ENCODE results near the gene NUP210L.

DNA sequence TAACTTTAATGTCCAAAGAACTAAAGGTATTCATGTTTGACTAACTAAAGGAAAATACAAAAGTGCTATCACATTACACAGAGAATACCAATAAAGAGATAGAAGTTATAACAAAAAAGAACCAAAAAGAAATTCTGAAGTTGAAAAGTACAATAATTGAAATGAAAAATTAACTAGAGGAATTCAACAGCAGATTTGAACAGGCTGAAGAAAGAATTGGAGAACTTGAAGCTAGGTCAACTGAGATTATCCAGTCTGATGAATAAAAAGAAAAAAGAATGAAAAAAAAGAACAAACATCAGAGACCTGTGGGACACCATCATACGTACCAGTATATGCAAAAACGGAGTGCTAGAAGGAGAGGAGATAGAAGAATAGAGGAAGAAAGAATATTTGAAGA, 78.5 kb downstream of the NUP210L start:
- TF ChIP-seq CTCF (conservative IDR thresholded peaks at IDR 0.05; ENCODE audit: low read length) (no peak), EZH2phosphoT487 (IDR thresholded peaks at IDR 0.05; ENCODE audit: borderline replicate concordance) (no peak)
